ENCODE results near the gene XPA.

DNA sequence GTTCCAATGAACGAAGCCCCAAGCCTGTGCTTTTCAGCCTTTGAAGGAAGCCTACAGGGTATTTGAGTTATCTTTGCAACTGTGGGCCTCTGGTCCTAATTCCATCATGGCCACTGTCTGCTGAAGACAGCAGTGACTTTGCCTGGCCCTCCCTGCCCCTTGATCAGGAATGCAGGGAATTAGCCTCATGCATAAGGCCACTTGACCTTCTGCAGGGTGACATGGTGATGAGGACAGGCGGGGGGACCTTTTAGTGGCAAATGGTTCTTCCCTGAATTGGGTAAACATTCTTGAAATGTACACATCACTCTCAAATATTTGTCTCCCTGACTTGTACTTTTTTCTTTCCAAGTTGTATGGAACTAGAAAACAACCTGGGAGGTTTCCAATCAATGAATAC is 25.2 kb upstream of the XPA start:
- TF ChIP-seq, protein P1, sequence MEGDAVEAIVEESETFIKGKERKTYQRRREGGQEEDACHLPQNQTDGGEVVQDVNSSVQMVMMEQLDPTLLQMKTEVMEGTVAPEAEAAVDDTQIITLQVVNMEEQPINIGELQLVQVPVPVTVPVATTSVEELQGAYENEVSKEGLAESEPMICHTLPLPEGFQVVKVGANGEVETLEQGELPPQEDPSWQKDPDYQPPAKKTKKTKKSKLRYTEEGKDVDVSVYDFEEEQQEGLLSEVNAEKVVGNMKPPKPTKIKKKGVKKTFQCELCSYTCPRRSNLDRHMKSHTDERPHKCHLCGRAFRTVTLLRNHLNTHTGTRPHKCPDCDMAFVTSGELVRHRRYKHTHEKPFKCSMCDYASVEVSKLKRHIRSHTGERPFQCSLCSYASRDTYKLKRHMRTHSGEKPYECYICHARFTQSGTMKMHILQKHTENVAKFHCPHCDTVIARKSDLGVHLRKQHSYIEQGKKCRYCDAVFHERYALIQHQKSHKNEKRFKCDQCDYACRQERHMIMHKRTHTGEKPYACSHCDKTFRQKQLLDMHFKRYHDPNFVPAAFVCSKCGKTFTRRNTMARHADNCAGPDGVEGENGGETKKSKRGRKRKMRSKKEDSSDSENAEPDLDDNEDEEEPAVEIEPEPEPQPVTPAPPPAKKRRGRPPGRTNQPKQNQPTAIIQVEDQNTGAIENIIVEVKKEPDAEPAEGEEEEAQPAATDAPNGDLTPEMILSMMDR (IDR thresholded peaks at IDR 0.05): no peak
- TF ChIP-seq EP300 (IDR thresholded peaks at IDR 0.05): no peak
